Peyer's patch (tissue), 4 donors: ENCODE data around the gene OPRL1.

Experiments used
- POLR2A ChIP-seq, 2 donors: fragments of 450-650 bp; IDR thresholded peaks; one replicate each; pipeline ENCODE4 v1.5.1; 2017; ENCODE audit warnings: antibody characterized with exemption in 2 of 2, mild to moderate bottlenecking in 2 of 2, moderate library complexity in 2 of 2
- TF ChIP-seq, protein P1 (sequence below), 6 experiments: fragments of 450-650 bp in 4 of 6; fragments of 200-600 bp in 2 of 6; sonication (generic) in 1 of 6; IDR thresholded peaks; one replicate each; pipeline ENCODE4 v1.5.1; 2017 to 2019; ENCODE audit warnings: antibody characterized with exemption in 6 of 6, mild to moderate bottlenecking in 3 of 6, moderate library complexity in 1 of 6

DNA sequence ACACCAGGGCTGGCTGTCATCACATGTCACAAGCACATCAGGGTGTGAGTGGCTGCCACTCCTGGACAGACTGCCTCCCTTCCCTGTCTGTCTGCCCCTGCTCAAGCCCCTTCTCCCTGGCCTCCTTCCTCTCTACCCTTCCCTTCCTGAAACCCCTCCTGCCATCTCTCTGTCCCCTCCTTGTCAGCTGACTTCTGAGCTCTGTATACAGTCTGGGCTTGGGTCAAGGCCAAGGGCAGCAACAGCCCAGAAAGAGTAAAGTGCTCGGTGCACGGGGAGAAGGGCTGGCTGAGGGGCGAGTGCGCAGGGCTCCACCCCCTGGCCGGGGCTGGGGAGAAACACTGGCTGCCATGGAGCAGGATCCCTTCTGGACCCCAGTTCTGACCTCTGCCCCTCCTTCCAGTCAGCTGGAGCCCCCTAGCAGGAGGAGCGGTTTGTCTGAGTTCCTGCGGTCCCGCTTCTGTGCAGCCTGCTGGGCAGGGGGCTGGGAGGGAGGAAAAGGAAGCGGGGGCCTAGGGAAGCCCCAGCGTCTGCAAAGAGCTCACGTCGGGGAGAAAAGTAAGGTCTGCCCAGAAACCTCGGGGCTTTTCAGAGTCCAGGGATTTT lies 2.3 kb downstream of the OPRL1 start:
- TF ChIP-seq, protein P1, sequence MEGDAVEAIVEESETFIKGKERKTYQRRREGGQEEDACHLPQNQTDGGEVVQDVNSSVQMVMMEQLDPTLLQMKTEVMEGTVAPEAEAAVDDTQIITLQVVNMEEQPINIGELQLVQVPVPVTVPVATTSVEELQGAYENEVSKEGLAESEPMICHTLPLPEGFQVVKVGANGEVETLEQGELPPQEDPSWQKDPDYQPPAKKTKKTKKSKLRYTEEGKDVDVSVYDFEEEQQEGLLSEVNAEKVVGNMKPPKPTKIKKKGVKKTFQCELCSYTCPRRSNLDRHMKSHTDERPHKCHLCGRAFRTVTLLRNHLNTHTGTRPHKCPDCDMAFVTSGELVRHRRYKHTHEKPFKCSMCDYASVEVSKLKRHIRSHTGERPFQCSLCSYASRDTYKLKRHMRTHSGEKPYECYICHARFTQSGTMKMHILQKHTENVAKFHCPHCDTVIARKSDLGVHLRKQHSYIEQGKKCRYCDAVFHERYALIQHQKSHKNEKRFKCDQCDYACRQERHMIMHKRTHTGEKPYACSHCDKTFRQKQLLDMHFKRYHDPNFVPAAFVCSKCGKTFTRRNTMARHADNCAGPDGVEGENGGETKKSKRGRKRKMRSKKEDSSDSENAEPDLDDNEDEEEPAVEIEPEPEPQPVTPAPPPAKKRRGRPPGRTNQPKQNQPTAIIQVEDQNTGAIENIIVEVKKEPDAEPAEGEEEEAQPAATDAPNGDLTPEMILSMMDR (IDR thresholded peaks at IDR 0.05) = no peak
- no peak for TF ChIP-seq POLR2A (IDR thresholded peaks at IDR 0.05)
